Inflammatory macrophage (primary cell): ENCODE data around the gene REXO4.
A peak's percentile ranks its signal among the peaks of the same experiment; 100 is the strongest.

ENCODE experiments used
- DNase-seq, 2 donors: peaks; one replicate each; pipeline ENCODE4 v3.0.0-alpha.2; 2020 to 2022

REXO4 gene

DNA sequence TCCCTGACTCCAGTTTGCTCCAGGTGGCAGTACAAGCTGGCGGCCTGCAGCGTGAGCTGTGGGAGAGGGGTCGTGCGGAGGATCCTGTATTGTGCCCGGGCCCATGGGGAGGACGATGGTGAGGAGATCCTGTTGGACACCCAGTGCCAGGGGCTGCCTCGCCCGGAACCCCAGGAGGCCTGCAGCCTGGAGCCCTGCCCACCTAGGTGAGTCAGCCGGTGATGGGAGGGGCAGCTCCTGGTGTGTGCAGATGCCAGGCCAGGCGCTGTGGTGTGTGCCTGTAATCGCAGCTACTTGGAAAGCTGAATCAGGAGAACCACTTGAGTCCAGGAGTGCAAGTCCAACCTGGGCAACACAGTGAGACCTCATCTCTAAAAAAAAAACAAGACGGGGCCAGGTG, 31.9 kb upstream of the REXO4 start:
- DNase-seq: no peak

DNA sequence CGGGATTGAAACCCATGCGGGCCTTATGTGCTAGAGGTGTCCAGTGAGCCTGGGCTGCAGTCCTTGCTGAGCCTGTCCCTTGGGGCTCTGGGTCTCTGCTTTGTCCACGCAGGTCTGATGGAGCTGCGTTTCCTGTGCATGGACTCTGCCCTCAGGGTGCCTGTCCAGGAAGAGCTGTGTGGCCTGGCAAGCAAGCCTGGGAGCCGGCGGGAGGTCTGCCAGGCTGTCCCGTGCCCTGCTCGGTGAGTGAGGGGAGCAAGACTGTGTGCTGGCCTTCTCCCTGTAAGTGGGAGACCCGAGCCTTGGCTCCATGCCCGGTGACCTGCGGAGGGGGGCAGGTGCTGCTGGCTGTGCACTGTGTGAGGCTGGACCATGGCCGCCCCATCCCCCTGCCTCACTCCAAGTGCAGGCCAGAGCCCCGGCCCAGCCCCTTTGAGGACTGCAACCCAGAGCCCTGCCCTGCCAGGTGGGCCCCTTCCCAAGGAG, 30.7 kb upstream of the REXO4 start:
- no peak for DNase-seq

DNA sequence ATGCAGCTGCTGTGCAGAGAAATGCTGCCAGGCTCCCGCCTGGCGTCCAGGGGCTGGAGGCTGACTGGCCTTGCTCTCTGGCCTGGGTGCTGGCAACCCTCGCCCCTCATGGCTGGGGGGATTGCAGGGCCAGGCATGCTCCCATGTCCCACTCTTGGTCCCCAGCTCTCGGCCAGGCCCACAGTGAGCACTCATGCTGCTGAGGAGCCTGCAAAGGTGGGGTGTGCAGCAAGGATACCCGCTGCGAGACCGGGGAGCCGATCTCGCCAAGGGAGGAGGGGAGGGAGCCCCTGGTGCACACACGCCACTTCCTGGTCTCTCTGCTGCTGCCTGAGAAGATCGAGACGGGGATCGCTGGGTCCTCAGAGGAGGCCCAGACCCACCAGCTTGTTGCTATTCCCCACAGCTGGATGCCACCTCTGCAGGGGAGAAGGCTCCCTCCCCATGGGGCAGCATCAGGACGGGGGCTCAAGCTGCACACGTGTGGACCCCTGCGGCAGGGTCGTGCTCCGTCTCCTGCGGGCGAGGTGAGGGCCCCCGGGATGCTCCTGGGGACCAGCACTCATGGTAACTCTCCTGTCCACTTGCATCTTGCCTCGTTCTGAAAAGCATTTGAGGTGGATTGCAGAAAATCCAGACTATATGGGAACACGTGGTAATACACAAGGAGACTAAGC, 27.6 kb upstream of the REXO4 start:
- no peak for DNase-seq

DNA sequence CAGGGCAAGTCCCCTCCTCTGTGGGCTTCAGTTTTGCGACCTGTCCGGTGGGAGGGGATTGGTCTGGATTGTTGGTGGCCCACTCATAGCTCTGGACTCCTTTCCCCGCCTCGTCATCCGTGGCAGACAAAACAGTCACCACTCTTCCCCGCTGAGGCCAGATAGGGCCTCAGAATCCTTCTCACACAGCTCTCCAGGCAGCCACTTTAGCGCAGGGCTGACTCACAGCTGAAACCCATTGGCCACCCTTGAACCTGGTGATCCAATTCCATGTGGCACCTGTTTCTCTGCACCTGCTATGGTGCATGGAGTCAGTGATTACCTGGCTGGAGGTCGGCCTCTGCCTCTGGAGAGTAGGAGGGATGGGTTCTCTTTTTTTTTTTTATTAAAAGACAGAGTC, 26.2 kb upstream of the REXO4 start:
- DNase-seq: no peak

DNA sequence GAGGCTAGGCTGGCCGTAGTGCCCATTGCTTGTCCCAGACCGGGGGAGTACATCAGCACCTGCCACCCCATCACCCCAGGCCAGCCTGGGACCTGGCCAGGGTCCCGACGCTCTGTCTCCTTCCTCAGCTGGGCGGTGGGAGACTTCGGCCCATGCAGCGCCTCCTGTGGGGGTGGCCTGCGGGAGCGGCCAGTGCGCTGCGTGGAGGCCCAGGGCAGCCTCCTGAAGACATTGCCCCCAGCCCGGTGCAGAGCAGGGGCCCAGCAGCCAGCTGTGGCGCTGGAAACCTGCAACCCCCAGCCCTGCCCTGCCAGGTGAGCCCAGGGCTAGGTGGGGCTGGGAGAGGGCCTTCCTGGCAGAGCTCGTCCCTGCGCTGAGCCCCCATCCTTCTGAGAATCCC, 25.4 kb upstream of the REXO4 start:
- DNase-seq: no peak

DNA sequence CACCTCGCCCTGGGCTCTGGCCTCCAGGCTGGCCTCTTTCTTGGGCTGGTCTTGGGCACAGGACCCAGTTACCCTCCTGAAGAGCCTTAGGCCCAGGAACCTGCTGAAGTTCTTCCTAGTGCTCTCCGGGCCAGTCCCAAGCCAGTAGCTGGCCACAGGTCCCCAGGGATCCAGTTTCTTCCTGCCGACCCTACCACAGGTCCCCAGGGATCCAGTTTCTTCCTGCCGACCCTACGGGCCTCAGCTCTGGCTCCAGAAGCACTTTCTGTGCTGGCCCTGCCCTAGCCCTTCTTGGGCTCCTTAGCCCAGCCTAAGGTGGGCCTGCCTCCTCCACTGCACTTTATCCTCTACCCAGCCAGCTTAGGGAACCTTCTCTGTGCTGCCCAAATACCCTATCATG, 23.8 kb upstream of the REXO4 start:
- DNase-seq: no peak

DNA sequence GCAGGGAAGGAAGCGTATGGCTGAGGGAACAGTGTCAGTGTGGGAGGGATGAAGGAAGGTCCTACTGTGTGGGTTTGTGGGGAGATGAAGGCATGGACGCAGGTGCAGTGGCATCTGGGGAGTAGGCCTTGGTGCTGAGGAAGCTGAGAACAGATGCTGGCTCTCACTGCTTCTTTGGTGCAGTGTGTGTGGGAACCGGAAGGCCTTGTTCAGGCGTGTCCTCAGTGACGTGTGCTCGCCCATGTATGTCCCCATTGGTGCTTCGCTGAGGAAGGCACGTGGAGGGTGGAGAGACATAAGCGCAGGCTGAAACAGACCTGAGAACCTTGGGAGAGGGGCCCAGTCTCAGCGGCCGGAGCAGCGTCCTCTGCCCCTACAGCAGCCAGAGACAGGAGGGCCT, 23.1 kb upstream of the REXO4 start:
- no peak for DNase-seq

DNA sequence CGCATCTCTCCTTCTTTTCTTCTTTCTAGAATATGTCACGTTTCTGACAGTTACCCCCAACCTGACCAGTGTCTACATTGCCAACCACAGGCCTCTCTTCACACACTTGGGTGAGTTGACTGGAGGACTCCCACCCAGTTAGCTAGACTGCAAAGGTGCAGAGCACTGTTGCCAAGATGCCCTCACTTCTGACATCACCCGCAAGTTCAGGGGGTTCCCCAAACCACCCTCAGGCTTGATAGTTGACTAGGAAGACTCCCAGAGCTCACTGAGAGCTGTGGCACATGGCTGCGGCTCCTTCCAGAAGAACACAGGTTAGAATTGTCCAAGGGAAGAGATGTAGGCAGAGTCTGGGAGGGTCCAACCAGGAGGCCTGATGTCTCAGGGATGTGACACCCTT, 21.5 kb upstream of the REXO4 start:
- no peak for DNase-seq

DNA sequence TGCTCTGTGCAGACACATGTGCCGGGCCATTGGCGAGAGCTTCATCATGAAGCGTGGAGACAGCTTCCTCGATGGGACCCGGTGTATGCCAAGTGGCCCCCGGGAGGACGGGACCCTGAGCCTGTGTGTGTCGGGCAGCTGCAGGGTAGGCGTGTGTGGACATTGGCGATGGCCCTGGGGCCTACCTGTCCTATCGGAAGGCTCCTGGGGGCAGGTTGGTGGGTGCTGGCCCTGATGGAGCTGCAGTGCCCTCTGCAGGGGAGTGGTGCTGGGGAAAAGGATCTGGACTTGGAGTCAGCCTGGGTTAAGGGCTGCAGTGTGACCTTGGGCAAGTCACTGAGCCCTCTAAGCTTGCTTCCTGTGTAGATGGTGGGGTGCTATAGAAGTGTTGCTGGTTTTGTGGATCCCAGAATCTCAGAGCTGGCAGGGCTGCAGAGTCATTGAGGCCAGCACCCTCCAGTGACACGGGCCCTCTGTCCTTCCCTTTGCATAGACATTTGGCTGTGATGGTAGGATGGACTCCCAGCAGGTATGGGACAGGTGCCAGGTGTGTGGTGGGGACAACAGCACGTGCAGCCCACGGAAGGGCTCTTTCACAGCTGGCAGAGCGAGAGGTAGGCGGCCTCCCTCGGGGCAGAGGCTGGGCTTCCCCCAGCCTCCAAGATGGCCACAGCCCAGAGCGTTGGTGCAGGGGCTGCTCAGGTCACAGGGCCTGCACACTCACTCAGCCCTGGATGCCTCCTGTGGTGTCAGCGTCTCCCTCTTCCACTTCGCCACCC, 20.1 kb upstream of the REXO4 start:
- no peak for DNase-seq

DNA sequence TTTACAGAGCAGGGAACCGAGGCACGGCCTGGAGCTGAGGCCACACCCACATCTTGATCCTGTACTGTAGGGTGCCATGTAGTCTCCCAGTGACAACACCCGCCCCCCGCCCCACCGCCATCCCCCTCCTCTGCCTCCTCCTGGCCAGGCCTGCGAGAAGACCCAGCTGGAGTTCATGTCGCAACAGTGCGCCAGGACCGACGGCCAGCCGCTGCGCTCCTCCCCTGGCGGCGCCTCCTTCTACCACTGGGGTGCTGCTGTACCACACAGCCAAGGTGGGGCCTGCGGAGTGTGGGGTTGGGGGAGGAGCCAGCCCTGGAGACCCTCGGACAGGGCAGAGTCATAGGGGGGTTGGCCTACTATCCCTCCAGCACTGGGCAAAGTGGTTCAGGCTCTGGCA, 18.9 kb upstream of the REXO4 start:
- DNase-seq: no peak

DNA sequence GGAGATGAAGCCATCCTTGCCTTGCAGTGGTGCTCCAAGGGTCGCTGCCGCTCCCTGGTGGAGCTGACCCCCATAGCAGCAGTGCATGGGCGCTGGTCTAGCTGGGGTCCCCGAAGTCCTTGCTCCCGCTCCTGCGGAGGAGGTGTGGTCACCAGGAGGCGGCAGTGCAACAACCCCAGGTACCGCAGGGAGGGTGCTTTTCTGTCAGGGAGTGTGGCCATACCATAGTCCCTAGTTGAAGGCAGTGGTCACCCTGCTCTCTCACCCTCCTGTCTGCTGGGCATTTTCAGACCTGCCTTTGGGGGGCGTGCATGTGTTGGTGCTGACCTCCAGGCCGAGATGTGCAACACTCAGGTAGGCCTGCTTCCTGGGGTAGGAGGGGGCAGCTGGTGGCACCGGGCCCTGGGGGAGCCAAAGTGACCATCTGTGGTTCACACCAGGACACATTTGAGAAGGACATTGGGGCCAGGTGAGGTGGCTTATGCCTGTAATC, 15.6 kb upstream of the REXO4 start:
- DNase-seq: no peak

DNA sequence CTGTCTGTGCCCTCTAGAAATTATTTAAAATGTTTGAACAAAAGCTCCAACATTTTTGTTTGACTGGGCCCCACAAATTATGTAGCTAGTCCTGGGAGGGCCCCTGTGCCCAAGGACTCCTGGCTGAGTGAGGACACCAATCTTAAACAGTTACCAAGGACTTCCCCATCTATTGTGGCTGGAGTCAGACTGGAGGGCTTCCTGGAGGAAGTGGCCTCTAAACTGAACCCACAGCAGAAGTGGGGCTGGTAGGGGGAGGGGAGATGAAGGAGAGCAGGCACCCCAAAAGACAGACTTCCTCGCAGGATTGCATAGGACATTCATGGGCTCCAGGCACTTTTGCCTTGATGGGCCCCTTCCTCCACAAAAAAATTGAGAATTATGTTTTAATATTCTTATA, 12.4 kb upstream of the REXO4 start:
- DNase-seq: peak in 1 of 2 donors; percentile 2

DNA sequence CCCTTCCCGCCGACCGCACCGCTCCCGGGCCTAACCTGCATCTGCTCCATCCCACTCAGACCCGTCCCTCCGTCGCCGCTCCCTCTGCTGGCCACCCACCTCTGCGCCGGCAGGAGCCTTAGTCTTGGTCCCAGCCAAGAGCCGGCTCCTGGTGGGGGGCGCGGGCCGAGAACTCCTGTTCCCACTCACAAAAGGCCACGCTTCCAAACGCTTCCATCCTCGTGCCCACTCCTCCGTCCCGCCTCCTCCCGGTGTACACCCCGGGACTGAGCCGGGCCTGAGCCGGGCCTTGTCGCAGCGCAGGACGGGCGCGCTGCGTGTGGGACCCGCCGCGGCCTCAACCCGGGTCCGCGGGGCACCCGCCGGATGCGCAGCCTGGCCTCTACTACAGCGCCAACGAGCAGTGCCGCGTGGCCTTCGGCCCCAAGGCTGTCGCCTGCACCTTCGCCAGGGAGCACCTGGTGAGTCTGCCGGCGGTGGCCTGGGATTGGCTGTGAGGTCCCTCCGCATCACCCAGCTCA, 11.9 kb upstream of the REXO4 start:
- DNase-seq: no peak

DNA sequence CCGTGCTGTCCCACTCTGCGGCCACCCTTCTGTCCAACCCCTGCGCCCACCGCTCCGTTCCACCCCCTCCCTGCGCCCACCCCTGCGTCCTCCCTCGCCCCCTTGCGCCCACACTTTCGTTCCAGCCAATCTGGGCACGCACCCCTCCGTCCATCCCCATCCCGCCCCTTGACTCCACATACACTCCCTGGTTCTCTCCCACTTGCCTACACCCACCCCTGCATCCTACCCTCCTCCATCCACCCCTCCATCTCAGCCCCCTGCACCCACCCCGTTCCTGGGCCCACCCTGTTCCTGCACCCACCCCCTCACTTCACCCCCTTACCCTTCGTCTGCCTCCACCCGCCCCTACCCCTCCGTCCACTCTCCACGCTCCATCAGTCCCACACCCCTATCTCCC, 11.4 kb upstream of the REXO4 start:
- DNase-seq: no peak

DNA sequence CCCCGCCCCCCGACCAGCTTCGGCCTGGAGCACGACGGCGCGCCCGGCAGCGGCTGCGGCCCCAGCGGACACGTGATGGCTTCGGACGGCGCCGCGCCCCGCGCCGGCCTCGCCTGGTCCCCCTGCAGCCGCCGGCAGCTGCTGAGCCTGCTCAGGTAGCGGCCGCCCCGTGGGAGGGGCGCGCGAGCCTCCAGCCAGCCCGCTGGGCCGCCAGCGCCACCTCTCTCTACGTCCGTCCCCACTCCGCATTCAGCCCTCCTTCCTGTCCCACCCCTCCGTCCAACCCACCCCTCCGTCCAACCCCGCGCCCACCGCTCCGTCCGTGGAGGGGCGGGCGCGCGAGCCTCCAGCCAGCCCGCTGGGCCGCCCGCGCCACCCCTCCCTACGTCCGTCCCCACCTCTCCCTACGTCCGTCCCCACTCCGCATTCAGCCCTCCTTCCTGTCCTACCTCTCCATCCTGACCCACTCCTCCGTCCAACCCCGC, 10.8 kb upstream of the REXO4 start:
- DNase-seq: no peak

DNA sequence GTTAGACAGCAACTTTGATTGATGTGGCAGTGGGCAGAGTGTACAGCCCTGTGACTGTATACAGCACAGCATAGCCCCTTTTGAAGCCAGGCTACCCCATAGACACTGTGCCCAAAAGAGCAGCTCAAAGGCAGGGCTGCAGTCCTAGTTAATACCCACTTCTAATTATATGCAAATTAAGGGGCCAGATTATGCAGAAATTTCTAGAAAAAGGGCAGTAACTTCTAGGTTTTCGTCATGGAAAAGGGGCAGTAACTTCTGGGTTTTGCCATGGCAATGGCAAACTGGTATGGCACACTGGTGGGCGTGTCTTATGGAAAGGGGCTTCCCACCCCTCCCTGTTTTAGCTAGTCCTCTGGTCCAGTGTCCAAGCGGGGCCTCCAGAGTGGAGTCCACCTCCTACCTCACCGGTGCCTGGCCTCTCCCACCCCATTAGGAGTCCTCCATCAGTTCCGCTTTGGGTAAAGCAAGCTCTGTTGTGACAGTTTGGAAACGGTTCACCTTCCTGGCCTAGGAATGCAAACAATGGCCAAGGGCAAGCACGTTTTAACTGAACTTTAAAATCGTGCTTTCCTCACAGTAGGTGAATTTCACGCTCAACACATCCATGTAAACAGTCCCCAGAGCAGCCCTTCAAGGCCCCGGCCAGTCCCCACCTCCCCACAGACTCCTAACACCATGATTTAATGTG, 10.0 kb upstream of the REXO4 start:
- no peak for DNase-seq

DNA sequence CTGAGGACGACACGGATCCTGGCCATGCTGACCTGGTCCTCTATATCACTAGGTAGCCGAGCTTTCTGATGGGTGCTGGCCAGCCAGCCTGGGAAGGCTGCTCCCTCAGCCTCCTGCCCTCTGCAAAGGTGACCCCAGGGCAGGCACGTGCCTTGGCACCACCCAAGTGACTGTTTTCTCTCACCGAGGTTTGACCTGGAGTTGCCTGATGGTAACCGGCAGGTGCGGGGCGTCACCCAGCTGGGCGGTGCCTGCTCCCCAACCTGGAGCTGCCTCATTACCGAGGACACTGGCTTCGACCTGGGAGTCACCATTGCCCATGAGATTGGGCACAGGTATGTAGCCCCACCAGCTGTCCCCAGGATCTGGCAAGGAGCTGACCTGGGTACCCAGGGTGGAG, 8.2 kb upstream of the REXO4 start:
- DNase-seq: no peak

DNA sequence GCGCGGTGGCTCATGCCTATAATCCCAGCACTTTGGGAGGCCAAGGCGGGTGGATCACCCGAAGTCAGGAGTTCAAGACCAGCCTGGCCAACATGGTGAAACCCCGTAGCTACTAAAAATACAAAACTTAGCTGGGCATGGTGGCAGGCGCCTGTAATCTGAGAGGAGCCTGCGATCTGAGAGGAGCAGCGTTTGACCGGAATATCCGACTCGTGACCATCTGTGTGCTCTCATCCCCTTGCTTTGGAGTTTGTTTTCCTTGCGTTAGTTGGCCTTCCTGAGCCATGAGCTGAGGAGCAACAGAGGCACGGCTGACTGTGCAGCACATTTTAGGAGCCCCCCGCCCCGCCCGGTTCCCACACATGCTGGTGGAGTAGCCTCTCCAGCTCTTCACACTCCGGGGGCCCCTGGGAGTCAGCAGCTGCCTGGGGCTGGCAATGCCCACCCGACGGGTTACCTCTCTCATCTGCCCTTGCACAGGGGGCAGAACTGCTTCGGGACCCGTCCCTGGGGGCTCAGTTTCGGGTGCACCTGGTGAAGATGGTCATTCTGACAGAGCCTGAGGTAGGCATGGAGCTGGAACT, 7.3 kb upstream of the REXO4 start:
- no peak for DNase-seq

DNA sequence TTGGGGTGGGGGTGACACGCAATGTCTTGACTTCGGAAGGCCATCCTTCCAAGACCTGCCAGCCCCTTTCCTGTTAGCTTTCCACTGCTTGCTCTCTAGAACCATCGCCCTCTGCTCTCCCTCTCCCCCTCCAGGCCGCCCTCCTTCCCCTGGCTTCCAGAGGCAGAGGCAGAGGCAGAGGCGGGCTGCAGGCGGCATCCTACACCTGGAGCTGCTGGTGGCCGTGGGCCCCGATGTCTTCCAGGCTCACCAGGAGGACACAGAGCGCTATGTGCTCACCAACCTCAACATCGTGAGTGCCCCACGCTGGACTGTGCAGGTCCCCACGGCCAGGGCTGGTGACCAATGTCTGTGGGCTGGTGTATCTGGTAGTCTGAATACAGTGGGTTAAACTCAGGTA, 6.4 kb upstream of the REXO4 start:
- DNase-seq: no peak

DNA sequence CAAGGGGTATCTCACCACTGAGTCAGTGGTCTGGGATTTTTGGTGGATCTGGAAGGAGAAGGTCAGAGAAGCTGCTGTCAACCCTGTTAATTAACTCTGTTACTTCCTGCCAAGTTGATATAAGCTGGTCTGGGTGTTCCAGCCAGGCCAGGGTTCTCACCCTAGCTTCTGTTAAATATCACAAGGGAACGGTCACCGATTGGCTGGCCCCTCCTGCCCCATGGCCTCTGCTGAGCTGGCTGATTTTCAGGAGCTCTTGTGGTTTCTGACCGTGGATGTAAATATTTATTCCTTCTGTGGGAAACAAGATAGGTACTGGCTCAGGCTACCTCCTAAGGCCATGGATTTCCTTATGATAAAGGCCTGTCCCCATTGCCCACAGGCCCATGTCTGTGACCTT, 5.4 kb upstream of the REXO4 start:
- no peak for DNase-seq

DNA sequence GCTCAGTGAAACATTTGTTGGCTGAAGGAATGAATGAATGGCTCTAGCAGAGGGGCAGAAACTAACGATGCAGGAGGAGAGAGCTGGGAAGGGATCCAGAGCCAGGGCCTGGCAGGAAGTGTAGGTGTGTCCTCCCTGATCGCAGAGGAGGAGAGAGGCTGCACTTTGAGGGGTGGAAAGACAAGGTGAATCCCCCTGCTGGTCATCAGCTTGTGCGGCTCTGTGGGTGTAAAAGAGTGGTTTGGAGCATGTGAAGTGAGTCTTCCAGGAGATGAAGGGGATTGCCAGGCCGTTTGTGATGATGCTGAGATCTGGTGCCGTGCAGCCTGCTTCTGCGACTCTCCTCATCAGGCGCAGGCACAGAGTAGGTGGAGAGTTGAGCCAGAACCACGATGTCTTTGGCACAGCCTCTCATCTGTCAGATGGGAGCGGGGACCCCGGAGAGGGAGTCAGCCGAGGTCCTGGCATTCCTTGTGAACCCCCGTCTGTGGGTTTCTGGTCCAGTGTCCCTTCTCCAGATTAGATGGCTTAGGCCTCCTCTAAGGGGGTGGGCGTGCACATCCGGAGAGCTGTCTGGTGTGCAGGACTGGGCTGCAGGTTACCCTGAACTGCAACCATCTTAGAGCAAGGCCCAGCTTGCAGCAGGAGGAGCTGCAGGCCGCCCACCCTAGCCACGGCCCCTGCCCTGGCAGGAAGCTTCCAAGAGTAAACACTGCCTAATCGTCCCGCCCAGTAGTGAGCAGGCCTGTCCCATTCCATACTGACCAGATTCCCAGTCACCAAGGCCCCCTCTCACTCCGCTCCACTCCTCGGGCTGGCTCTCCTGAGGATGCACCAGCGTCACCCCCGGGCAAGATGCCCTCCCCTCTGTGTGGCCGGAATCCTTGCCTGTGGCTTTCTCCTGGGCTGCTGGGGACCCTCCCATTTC, 4.1 kb upstream of the REXO4 start, which contains the start of gene ADAMTS13:
Gene ADAMTS13, plus strand, starts transcription at position 753 of the 928 bp plus-strand sequence. Its CDS starts 77 bp downstream, at position 830.
- DNase-seq: no peak
